Hepatocyte (in vitro differentiated cells): ENCODE results near the gene PTPN2. TPM values are rescaled to one million over a fixed set of nuclear protein-coding genes. Genes with fewer than 3 reads are reported as not detected.

Experiments used
- DNase-seq: peaks from one replicate; pipeline ENCODE4 v3.0.0-alpha.2; 2016; ENCODE audit warnings: low spot score
- H2AFZ ChIP-seq: fragments of 200-600 bp; sonication (generic); 2 replicates; pipeline ENCODE4 v1.6.0; 2016; ENCODE audit warnings: antibody characterized with exemption, mild to moderate bottlenecking
- H3K27ac ChIP-seq: fragments of 200-600 bp; sonication (generic); 2 replicates; pipeline ENCODE4 v1.5.1; 2016; ENCODE audit warnings: mild to moderate bottlenecking
- H3K27me3 ChIP-seq: fragments of 200-600 bp; sonication (generic); 2 replicates; pipeline ENCODE4 v1.6.1; 2016
- H3K36me3 ChIP-seq: fragments of 200-600 bp; sonication (generic); replicated peaks from 2 replicates; pipeline ENCODE4 v1.5.1; 2016; ENCODE audit warnings: low read depth; ENCODE audit not compliant: insufficient read depth
- H3K4me1 ChIP-seq: fragments of 200-600 bp; sonication (generic); 2 replicates; pipeline ENCODE4 v1.5.1; 2016; ENCODE audit warnings: mild to moderate bottlenecking, moderate library complexity; ENCODE audit not compliant: insufficient read depth
- H3K4me2 ChIP-seq: fragments of 200-600 bp; sonication (generic); 2 replicates; pipeline ENCODE4 v1.6.0; 2016
- H3K4me3 ChIP-seq: fragments of 200-600 bp; sonication (generic); 2 replicates; pipeline ENCODE4 v1.5.1; 2016; ENCODE audit warnings: mild to moderate bottlenecking
- H3K79me2 ChIP-seq: fragments of 200-600 bp; sonication (generic); 2 replicates; pipeline ENCODE4 v1.6.0; 2017; ENCODE audit warnings: mild to moderate bottlenecking
- H3K9me2 ChIP-seq: fragments of 200-600 bp; sonication (generic); replicated peaks from 2 replicates; pipeline ENCODE4 v1.6.0; 2017; ENCODE audit warnings: mild to moderate bottlenecking; ENCODE audit not compliant: insufficient read depth
- H3K9me3 ChIP-seq: fragments of 200-600 bp; sonication (generic); 2 replicates; pipeline ENCODE4 v1.5.1; 2016; ENCODE audit warnings: low read depth, mild to moderate bottlenecking
- H4K20me1 ChIP-seq: fragments of 200-600 bp; sonication (generic); 2 replicates; pipeline ENCODE4 v1.6.0; 2016; ENCODE audit warnings: mild to moderate bottlenecking; ENCODE audit not compliant: insufficient read depth, poor library complexity, severe bottlenecking
- EZH2 ChIP-seq: fragments of 200-600 bp; sonication (generic); IDR thresholded peaks from 2 replicates; pipeline ENCODE4 v1.6.1; 2016; ENCODE audit warnings: antibody characterized with exemption, mild to moderate bottlenecking, borderline replicate concordance
- EZH2phosphoT487 ChIP-seq: fragments of 200-600 bp; sonication (generic); IDR thresholded peaks from one replicate; pipeline ENCODE4 v1.6.1; 2018; ENCODE audit warnings: antibody characterized with exemption, mild to moderate bottlenecking, low read depth, moderate library complexity; ENCODE audit not compliant: unreplicated experiment, severe bottlenecking
- WGBS: methylation state at CpG from one replicate; pipeline ENCODE4 v1.1.6; 2016; ENCODE audit warnings: low lambda C conversion rate; ENCODE audit errors: missing lambda C conversion rate; 5-methylcytosine and 5-hydroxymethylcytosine counted together
- polyA plus RNA-seq: library from polyadenylated mRNA; unstranded; fragments of >200 nt; fragmentation: Nextera tagmentation; extraction: Ambion mirVana; gene quantifications from 2 replicates; pipeline ENCODE4 v1.2.1, GENCODE V29; 2016
- total RNA-seq: library from RNA; depleted of rRNA; stranded (reverse); fragments of >200 nt; gene quantifications from 2 replicates; pipeline ENCODE4 v1.2.3, GENCODE V29; 2014
- TF ChIP-seq, protein P1 (sequence below): fragments of 200-600 bp; sonication (generic); IDR thresholded peaks from 2 replicates; pipeline ENCODE4 v1.5.1; 2016; ENCODE audit warnings: antibody characterized with exemption, mild to moderate bottlenecking; ENCODE audit not compliant: poor library complexity

Gene PTPN2
- total and polyA plus RNA-seq, 2 experiments from 2014 or later, result 32.0 to 36.7 TPM

DNA sequence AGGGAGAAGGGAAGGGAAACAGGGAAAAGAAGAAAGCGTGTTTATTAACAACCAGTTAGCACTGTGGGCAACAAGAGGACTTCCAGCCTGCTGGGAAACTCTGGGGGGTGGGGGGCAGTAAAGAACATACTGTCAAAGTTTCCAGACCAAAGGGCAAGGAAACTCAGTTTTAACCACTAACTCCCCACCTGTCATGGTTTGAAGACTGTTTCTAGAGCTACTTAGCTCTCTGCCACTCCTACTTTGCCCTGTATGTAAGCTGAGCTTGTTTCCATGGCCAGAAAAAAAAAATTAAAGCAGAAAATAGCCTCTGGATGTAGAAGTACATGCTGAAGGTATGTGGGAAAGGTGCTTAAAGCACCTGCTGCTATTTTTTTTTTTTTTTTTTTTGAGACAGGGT, 11.0 kb upstream of the PTPN2 start:
- 88% methylated on average over 1 of the region's 1 CpG for WGBS
- Histone ChIP-seq H3K9me2 (no peaks in the 10 kb centered on the region), H2AFZ (no peak overlapping the region), H3K4me2 (no peak overlapping the region), H3K36me3 (no peaks in the 10 kb centered on the region), H4K20me1 (no peaks in the 10 kb centered on the region), H3K4me3 (no peak overlapping the region), H3K27me3 (no peaks in the 10 kb centered on the region), H3K4me1 (no peaks in the 10 kb centered on the region), H3K9me3 (no peaks in the 10 kb centered on the region), H3K27ac (no peak overlapping the region), H3K79me2 (no peaks in the 10 kb centered on the region)
- no peak for TF ChIP-seq EZH2phosphoT487
- TF ChIP-seq EZH2, result no peak
- TF ChIP-seq, protein P1, sequence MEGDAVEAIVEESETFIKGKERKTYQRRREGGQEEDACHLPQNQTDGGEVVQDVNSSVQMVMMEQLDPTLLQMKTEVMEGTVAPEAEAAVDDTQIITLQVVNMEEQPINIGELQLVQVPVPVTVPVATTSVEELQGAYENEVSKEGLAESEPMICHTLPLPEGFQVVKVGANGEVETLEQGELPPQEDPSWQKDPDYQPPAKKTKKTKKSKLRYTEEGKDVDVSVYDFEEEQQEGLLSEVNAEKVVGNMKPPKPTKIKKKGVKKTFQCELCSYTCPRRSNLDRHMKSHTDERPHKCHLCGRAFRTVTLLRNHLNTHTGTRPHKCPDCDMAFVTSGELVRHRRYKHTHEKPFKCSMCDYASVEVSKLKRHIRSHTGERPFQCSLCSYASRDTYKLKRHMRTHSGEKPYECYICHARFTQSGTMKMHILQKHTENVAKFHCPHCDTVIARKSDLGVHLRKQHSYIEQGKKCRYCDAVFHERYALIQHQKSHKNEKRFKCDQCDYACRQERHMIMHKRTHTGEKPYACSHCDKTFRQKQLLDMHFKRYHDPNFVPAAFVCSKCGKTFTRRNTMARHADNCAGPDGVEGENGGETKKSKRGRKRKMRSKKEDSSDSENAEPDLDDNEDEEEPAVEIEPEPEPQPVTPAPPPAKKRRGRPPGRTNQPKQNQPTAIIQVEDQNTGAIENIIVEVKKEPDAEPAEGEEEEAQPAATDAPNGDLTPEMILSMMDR, result no peak
- no peak for DNase-seq

DNA sequence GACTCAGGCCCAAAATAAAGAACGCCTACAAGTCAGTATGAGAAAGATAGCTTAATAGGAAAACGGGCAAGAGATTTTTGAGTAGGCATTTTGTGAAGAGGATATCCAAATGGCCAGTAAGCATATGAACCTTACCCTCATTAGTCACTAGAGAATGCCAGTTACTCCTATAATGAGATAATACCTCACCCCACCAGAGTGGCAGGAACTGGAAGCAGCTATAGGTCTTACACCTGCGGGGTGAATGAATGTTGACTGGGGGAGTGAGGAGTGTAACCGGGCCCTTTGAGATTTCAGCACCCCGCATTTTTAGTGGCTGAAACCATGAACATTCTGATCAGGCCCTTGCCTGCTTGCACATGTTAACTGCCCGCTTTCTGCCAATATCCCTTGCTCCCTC, 7.5 kb upstream of the PTPN2 start:
- no peak overlapping the region for H3K4me2 ChIP-seq
- no peaks in the 10 kb centered on the region for H3K9me2 ChIP-seq
- DNase-seq, result no peak
- H3K27ac ChIP-seq, result no peak overlapping the region
- H2AFZ ChIP-seq, result no peak overlapping the region
- no peak for TF ChIP-seq EZH2phosphoT487
- no peak for TF ChIP-seq EZH2
- TF ChIP-seq, protein P1, result no peak
- H3K79me2 ChIP-seq, result peaks cover 2% of the 10 kb centered on the region
- H3K36me3 ChIP-seq, result no peaks in the 10 kb centered on the region
- WGBS, result 88% methylated on average over 6 of the region's 6 CpGs
- H3K27me3 ChIP-seq, result no peaks in the 10 kb centered on the region
- no peak overlapping the region for H3K4me3 ChIP-seq
- no peaks in the 10 kb centered on the region for H3K9me3 ChIP-seq
- H3K4me1 ChIP-seq, result no peaks in the 10 kb centered on the region
- no peaks in the 10 kb centered on the region for H4K20me1 ChIP-seq

DNA sequence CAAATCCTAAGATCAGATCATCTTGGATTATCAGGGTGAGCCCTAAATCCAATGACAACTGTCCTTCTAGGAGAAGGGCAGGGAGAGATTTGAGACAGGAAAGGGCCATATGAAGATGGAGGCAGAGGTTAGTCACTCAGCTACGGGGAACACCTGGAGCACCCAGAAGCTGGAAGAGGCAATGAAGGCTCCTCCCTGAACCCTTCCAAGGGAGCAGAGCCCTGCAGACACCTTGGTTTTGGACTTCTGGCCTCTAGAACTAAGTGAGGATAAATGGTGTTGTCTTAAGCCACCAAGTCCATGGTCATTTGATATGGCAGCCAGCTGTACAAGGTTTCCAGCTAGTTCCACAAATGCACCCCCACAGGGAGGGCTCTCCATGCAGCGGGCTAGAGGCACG, 6.9 kb upstream of the PTPN2 start:
- H3K9me2 ChIP-seq, result no peaks in the 10 kb centered on the region
- no peak overlapping the region for H3K4me2 ChIP-seq
- no peaks in the 10 kb centered on the region for H3K36me3 ChIP-seq
- WGBS, result 89% methylated on average over 3 of the region's 3 CpGs
- H3K4me1 ChIP-seq, result no peaks in the 10 kb centered on the region
- H3K27ac ChIP-seq, result no peak overlapping the region
- no peaks in the 10 kb centered on the region for H3K27me3 ChIP-seq
- no peak for DNase-seq
- peaks cover 5% of the 10 kb centered on the region for H3K79me2 ChIP-seq
- H4K20me1 ChIP-seq, result no peaks in the 10 kb centered on the region
- no peak overlapping the region for H2AFZ ChIP-seq
- H3K4me3 ChIP-seq, result no peak overlapping the region
- H3K9me3 ChIP-seq, result no peaks in the 10 kb centered on the region
- TF ChIP-seq EZH2phosphoT487, result no peak

DNA sequence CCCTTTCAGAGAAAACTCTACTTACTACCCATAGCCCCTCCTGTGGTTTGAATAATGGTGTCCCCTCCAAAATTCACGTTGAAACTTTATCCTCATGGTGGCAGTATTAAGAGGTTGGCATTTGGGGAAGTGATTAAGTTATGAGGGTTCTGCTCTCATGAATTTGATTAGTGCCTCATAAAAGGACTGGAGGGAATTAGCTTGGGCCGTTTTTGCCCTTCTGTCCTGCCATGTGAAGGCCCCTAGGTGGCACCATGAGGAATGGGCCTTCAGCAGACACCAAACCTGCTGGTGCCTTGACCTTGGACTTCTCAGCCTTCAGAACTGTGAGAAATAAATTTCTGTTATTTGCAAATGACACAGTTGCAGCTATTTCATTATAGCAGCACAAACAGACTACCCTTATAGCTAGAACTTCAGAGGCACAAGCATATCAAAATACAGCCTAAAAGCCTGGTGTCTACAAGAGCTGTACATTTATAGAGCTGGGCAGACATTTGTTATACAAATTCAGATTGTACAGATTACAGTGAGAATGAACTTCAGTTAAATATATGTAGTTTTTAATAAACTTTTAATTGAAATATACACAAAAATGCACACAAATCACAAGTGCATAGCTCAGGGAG, 2.6 kb upstream of the PTPN2 start:
- no peak overlapping the region for H3K27ac ChIP-seq
- no peaks in the 10 kb centered on the region for H3K27me3 ChIP-seq
- H3K4me3 ChIP-seq, result no peak overlapping the region
- H3K9me2 ChIP-seq, result no peaks in the 10 kb centered on the region
- TF ChIP-seq EZH2 (no peak), EZH2phosphoT487 (no peak)
- TF ChIP-seq, protein P1, result no peak
- no peaks in the 10 kb centered on the region for H3K36me3 ChIP-seq
- peaks cover 29% of the 10 kb centered on the region for H3K79me2 ChIP-seq
- no peak overlapping the region for H2AFZ ChIP-seq
- H4K20me1 ChIP-seq, result peaks cover 5% of the 10 kb centered on the region
- 40% methylated on average over 2 of the region's 2 CpGs for WGBS
- no peak overlapping the region for H3K4me2 ChIP-seq
- peaks cover 6% of the 10 kb centered on the region for H3K4me1 ChIP-seq
- DNase-seq, result no peak
- no peaks in the 10 kb centered on the region for H3K9me3 ChIP-seq
